Measurements from ENCODE around the gene DPYSL4.
"Not testable (repeated sequence)": the region's sequence is repeated elsewhere in the genome, so short reads cannot be mapped to it uniquely, and the experiment has no call there.

The DPYSL4 gene

DNA sequence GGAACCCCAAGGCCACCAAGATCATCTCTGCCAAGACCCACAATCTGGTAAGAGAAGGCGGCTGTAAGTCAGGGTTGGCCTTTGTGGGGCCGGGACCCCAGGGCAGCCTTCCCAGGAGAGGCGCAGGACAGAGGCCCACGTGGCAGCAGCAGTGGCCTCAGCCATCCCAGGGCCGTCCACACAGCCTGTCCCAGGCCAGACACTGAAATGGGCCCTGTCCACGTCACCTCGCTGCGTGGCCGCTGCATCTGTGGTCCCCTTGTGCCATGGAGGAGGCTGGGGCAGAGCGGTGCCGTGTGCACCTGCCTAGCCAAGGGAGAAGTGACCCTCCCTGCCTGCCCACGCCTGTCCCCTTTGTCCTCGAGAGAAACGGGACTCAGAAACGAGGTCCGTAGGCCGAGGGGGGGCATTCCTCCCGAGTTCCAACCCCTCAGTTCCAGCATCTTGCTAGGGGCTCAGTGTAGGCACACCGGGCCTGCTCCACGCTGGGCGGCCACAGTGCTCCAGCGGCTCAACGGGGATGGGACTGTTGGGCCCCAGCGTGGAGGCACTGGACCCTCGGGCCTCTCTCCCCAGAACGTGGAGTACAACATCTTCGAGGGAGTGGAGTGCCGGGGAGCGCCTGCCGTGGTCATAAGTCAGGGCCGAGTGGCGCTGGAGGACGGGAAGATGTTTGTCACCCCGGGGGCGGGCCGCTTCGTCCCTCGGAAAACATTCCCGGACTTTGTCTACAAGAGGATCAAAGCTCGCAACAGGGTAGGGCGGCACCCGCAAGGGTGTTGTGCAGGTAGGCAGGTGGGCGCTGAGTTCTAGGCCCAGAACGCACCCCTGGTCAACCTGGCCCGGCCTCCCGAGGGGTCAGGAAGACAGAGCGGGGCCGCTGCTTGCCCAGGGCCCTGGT is 15.6 kb downstream of the DPYSL4 start:
- Histone ChIP-seq H3K27ac (no peak overlapping the region), H3K4me3 (no peak overlapping the region)

DNA sequence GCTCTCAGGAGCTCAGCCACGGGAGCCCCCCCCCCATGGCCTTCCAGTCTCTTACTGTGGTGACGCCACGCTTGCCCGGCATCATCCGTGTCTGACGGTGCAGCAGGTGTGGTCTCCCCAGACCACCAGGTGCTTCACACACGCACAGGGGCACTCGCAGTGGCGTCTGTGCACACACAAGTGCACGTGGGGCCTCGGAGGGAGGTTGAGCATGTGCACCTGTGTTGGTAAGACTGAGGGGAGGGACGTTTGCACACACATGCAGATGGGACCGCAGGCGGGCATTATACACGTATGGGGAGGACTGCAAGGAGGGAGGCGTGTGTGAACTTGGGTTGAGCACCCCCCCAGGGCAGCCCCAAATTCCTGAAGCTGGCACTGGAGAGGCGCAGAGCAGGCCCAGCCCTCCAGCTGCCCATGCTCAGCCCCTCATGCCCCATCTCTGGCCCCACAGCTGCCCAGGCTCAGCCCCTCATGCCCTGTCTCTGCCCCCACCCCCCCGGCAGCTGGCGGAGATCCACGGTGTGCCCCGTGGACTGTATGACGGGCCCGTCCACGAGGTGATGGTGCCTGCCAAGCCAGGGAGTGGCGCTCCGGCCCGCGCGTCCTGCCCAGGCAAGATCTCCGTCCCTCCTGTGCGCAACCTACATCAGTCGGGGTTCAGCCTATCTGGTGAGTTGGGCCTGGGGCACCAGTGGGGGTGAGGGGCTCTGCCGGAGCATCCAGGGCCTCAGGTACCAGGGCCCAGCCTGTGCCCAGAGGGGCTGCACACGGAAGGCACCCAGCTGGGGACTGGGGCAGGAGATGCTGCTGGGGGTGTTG is 16.7 kb downstream of the DPYSL4 start:
- Histone ChIP-seq H3K4me3 (no peak overlapping the region), H3K27ac (no peak overlapping the region)

DNA sequence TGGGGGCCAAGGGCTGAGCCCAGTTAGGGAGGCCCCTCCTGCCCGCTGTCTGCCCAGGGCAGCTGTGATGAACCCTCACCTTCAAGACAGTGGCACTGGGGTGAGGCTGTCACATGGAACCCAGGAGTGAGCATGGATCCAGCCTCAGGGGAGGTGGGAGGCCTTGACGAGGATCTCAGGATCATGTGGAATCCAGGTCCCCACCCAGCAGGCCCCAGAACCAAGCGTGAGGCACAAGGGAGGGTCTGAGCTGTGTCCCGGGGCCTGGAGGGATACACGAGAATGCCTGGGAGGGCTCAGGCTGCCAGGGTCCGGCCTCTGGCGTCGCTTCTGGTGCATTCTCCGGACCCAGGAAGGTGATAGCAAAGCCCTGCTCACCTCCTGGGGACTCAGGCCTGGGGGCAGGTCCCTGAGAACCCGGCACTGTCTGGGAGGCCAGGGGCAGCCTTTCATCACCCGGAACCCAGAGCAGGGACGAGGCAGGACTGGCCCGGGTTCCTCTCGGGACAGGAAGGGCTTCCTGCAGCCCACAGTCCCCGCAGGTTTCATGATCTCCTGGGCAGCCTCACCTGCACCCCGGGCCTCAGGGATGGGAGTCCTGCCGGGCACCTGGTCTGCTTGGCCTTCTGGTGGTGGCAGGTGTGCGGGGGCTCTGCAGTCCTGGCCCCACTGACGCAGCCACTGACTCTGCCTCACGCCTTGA is 17.5 kb downstream of the DPYSL4 start:
- no peak overlapping the region for H3K27ac ChIP-seq
- H3K4me3 ChIP-seq: no peak overlapping the region

DNA sequence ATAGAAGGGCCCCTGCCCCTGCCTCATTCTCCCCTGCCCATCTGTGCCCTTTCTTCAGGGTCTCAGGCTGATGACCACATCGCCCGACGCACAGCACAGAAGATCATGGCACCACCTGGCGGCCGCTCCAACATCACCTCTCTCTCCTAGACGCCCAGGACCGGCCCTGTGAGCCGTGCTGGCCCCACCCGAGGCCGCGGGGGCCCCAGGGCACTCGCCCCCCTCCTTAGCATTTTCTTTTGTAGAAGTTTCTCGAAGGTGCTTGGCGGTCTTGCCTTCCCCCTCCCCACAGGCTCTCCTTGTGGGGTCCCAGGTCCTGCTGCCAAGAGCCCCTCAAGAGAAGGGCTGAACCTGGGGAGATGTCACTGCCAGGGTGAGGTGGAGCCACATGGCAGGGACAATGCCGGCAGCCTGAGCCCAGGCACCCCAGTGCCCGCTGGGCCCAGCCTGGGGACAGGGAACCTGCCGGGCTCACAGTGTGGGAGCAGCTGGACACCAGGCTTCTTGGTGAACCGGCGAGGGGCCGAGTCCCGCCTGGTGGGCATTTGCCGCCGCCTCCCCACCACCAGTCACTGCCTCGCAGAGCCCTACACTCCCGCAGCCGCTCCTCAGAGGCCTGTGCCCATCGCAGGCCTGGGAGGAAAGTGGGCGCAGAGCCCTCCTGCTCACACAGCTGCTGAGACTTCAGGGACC is 18.2 kb downstream of the DPYSL4 start:
- Histone ChIP-seq H3K27ac (no peak overlapping the region), H3K4me3 (no peak overlapping the region)

DNA sequence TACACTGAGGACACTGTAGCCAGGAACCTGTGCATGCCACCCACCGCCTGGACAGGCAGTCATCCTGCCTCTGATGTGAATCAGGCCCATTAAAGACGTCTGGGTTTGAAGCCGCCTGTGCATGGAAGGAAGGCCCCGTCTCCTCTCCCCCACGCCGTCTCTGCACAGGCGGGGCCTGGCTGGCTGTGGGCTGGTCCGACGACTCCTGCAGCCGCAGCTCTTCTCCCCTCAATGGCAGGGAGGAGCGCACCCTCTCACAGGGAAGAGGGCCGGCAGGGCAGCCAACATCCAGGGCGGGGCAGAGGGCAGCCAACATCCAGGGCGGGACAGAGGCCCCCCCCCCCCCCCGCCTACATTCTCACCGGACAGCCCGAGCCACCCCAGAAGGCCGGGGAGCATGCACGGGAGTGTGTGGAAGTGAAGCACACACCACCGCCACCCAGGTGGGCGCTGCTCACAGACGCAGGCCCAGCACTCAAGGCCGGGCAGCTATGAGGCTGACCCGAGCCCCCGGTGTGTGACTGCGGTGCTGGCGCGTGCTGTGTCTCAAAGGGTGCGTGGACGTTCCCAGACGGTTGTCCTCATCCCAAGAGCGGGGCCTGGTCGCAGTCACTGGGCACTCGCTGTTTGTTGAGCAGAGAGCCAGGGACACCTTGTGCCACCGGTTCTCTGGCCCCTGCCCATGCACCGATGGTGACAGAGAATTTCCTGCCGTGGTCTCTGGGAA is 19.1 kb downstream of the DPYSL4 start:
- no peak overlapping the region for H3K27ac ChIP-seq
- no peak overlapping the region for H3K4me3 ChIP-seq

DNA sequence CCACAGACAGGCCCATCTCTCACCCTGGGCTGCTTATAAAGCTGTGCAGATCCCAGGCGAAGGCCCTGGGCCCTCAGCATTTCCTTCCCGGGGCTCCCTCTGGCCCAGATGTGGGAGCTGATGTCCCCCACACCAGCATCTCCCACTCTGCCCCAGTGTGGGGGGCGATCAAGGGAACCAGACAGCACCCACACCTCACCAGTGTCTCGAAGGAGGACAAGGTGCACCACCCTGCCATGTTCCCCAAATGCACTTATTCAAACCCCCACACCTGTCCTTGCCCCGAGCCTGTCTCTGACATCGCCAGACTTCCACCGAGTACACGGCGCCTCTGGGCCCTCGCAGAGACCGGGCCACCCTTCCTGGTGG is 19.6 kb downstream of the DPYSL4 start:
- H3K4me3 ChIP-seq: no peak overlapping the region
- no peak overlapping the region for H3K27ac ChIP-seq

DNA sequence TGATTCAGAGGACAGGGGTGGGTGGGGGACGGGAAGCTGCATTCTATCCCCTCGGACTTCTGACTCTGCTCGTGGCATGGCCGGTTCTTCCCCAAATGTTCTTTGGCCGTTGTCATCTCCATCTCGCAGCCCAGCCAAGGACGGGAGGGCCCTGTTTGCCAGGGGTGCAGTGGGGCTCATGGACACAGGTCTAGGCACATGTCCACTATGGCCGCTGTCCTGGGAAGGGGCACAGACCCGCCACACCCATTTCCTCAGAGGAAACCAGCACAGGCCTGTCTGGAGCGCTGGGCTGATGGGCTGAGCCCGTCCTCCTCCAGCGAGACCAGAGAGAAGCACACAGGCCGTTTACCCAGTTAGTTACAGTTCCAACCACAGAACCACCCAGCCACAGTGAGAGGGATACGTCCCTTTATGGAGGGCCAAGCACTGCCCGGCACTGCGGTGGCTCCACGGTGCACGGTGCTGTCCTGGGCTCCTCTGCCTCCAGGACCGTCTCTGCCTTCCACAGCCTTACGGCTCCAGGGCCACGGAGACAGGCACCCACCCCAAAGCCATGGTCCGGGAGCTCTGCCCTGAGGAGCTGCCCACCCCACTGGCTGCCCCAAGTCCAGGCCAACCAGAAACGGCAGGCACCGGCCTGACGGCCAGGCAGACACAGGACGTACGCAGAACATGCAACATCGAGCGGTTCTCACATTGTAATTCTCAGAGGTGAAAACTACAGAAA is 20.2 kb downstream of the DPYSL4 start:
- Histone ChIP-seq H3K27ac (no peak overlapping the region), H3K4me3 (no peak overlapping the region)

DNA sequence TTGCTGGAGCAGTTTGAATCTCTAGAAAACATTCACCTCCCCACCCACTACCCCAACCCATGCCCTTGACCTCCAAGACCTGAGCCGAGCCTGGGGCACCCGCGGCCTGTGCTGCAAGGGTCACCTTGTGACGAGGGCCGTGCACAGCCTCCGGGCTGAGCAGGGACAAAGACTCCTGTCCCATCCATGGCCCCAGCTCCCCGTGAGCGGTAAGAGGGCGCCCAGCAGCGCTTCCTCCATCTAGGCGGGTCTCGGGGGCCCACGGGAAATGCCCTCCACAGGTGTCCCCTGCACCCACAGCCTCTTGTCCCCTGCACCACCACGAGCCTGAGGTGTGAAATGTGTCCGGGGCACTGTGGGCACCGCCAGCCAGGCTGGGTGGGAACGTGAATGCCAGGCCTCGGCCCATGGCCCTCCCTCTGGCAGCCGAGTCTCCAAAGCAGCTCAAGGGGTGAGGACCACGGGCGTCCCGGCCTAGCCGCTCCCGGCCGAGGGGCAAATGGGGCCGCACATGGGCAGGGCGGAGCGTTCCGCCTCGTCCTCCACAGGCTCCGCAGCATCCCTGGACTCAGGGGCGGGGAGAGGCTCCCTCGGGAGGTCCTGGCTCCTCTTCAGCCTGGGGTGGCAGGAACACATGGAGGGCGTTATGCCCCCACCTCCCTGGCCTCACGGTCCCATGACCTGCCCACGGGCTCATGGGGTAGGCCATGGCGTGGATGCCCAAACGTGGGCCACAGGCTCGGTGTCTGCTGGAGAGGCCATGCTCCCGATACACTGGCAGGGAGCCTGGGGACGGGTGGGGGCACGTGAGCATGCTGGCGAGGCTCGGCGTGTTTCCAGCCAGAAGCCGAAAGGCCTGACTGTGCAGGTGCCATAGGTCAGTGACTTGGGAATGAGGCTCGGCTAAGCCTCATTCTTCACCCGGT is 21.1 kb downstream of the DPYSL4 start:
- Histone ChIP-seq H3K4me3 (no peak overlapping the region), H3K27ac (no peak overlapping the region)

DNA sequence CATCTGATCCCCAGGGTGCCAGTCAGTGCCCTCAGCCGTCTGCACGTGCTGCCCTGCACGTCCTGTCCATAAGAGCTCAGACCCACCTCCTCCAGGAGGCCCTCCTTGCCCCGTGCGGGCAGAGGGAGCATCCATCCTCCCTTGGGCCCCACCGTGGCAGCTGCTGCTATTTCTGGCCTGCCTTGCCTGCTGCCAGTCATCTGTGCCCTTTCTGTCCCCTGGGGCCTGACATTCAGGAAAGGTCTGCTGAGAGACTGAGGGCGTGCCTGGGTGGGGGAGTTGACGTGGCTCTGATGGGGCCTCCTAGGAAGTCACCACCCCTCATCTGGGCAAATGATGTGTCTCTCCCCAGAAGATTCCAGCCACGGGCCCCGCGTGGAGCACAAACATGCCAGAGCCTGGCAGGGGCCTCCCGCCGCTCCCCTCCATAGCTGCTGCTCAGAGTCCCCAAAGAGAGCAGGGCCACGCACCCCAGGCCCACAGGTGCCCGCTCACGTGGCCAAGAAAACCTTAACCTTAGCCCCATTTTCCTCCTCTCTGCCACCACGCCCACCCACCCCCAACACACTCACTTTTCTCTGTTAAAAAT is 21.8 kb downstream of the DPYSL4 start:
- H3K27ac ChIP-seq: no peak overlapping the region
- H3K4me3 ChIP-seq: no peak overlapping the region

DNA sequence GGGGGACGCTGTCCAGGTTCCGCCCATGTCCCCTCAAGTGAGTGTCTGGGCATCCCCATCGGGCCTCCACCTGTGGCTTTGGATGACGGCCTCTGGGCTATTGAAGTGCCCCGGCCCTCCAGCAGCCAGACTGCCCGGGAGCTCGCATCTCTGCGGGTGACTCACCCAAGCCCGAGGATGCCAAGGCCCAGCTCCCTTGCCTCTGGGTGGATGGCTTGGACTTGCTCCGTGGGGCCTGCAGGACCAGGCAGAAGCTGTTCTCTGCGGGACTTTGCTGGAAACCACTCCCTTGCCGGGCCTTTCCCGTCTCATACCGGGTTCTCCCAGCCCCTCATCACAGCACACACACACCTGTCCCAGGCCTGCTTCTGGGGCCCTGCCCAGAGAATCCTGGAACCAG is 22.4 kb downstream of the DPYSL4 start:
- Histone ChIP-seq H3K4me3 (no peak overlapping the region), H3K27ac (no peak overlapping the region)

DNA sequence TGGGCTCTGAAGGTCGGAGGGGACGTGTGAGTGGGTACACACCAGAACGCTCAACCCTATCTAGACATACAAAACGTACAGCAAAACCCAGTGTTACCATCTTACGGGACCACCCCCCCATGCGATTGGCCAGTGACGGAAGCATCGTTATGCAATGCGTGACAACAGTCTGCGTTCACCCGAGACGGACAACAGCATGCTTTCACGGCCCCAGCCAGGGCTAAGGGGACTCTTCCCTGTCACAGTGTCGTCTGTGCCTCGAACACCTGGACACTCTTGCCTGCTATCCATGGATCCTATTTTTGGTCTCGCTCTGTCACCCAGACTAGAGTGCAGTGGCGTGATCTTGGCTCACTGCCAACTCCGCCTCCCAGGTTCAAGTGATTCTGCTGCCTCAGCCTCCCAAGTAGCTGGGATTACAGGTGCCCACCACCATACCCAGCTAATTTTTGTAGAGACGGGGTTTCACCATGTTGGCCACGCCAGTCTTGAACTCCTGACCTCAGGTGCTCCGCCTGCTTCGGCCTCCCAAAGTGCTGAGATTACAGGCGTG is 23.3 kb downstream of the DPYSL4 start:
- H3K27ac ChIP-seq: no peak overlapping the region
- no peak overlapping the region for H3K4me3 ChIP-seq

DNA sequence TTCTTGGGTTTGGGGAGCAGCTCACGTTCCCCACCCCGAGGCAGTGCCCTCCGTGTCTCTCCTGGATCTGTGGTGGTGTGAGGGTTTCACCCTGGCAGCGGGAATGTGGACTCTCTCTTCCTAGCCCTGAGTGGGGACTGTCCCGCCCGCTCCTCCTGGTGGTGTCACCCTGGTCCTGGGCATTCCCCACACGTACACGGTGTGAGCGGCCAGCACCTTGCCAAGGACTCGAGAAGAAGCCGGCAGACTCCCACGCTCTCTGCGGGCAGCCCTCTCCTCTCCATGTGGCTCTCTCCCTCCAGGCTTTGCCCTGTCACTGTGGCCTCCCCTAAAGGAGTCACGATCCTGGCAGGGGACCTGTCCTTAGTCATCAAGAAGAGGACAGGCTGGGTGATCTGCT is 24.0 kb downstream of the DPYSL4 start:
- no peak overlapping the region for H3K4me3 ChIP-seq
- no peak overlapping the region for H3K27ac ChIP-seq

DNA sequence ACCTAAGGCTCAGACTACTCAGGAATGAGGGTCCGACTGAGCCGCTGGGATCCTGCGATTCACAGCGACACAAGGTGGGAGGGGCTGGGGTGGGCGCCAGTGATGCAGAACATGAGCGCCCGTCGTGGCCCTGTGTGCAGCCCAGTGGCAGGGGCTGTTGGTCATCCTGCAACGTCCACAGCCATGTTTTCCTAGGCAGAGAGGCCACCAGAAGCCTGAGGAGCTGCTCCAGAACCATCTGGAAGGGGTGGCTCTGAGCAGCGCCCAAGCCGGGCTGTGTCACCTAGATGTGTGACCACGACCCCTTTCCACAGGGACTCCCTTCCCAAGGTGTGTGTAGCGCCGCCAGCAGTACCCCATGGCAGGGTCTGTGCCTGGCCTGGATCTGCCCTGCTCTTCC is 24.5 kb downstream of the DPYSL4 start:
- Histone ChIP-seq H3K27ac (no peak overlapping the region), H3K4me3 (no peak overlapping the region)

DNA sequence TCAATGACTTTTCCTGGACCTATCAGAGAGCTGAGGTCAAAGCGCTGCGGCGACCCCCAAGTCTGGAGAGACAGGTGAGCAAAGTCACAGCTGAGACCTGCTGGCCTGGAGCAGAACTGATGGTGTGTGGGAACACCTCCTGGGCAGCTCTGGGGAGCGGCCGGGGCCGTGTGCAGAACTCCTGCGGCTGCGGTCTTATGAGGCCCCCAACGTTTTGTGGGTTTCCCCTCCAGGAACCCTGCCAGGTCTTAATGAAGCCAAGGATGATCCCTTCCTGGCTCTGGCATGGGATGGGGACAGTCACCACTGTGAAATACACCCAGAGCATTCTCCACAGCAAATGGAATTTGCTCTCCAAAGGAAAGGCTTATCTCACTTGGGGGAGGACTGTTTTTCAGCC is 26.1 kb downstream of the DPYSL4 start:
- Histone ChIP-seq H3K27ac (no peak overlapping the region), H3K4me3 (no peak overlapping the region)

DNA sequence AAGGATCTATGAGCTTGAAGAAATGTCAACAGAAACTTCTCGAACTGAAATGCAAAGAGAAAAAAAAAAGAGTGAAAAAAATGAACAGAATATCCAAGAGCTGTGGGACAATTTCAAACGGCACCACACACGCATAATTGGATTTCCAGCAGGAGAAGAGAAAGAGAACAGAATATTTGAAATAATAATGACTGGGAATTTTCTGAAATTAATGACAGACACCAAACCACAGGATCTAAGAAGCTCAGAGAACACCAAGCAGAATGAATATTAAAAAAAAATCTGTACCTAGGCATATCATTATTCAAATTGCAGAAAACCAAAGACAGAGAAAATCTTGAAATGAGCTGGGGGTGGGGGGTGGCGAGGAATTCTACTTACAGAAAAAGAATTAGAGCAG is 27.2 kb downstream of the DPYSL4 start:
- Histone ChIP-seq H3K27ac (no peak overlapping the region), H3K4me3 (no peak overlapping the region)

DNA sequence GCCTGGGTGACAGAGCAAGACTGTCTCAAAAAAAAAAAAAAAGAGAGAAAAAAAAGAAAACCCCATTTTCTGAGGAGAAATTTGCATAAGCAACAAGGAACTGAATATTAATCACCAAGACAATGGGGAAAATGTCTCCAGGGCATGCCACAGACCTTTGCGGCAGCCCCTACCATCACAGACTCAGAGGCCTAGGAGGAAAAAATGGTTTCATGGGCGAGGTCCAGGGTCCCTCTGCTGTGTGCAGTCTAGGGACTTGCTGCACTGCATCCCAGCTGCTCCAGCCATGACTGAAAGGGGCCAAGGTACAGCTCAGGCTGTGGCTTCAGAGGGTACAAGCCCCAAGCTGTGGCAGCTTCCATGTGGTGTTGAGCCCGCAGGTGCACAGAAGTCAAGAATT is 29.7 kb downstream of the DPYSL4 start:
- H3K27ac ChIP-seq, H3K4me3 ChIP-seq: not testable (repeated sequence)

DNA sequence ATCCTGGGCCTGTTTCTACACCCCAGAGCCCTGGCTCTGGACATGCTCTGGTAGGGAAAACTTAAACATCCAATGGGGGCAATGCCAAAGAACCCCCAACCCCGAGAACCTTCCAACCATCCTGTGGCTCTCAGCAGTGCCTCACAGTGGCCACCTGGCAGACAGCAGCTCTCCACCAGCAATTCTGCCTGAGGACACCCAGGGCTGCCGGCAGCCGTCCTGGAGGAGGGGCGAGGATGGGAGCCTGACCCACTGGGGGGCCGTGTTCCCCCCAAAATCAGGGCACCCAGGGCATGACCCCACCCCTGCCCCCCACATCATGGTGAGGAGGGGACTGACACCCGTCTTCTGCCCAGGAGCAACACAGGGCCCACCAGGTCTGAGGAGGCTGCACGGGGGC is 32.7 kb downstream of the DPYSL4 start:
- no peak overlapping the region for H3K4me3 ChIP-seq
- no peak overlapping the region for H3K27ac ChIP-seq

Data from skin epidermis (tissue), 12 donors.